OCI-M1 (cell line): ENCODE measurements around the gene USH1C.

Experiments
- DNase-seq: peaks from one replicate; lab custom pipeline; 2025; lab: John Stamatoyannopoulos, UW

The USH1C gene

GRCh38 chr11:17570034-17570433 lies 25.8 kb upstream of the USH1C start:
- no peak for DNase-seq

GRCh38 chr11:17568944-17569343 lies 24.7 kb upstream of the USH1C start:
- DNase-seq: no peak

- DNase-seq: peak; percentile 21
These were observed 20.4 kb upstream of the USH1C start for GRCh38 chr11:17564687-17565042.

DNA sequence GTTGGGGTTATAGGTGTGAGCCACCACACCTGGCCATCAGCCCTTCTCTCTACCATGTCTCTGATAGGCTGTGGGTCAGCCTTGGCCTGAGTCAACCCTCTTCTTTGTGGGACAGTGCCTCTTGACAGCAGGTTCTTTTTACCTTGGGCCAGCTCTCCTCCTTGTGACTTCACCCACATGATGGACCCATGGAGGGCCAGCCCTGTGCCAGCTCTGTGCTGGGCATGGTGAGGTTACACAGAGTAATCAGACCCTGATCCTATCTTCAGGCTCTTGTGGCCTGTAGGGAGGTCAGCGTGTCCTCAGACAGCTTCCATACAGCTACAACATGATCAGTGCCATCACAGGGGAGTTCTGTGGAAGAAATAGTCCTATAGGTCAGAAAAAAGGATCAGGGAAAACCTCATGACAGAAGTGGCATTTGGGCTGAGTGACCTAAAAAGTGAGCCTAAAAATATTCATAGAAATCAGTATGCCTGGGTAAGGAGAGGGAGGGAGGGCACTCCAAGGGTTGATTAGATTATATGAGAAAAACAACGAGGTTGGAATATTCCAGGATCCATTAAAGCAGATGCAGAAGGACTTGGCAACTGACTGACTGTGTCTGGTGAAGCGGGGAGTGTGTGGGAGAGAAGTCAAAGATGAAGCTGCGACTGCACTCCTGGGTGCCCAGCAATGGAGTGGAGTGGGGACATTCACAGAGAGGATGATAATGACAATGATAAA lies 19.9 kb upstream of the USH1C start:
- DNase-seq: no peak

GRCh38 chr11:17563231-17563646 lies 19.0 kb upstream of the USH1C start:
- peak; percentile 64 for DNase-seq

DNA sequence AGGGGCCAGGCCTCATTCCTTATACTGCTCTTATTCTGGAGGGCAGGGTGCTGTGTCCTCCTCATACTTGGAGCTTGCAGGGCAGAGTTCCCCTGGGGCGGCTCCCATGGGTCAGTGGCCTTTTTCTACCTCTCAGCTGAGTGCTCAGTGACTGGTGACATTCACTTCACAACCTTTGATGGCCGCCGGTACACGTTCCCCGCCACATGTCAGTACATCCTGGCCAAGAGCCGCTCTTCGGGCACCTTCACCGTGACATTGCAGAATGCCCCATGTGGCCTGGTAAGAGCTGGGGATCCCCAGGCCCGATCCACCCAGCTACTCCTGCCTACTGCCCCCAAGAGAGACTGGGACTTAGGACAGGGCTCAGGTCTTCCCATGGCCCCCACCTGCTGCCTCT lies 17.3 kb upstream of the USH1C start:
- DNase-seq: no peak

- DNase-seq: no peak
These were observed 16.8 kb upstream of the USH1C start for GRCh38 chr11:17561111-17561415.

- no peak for DNase-seq
These were observed 16.3 kb upstream of the USH1C start for GRCh38 chr11:17560281-17561110.

GRCh38 chr11:17559341-17560087 lies 15.3 kb upstream of the USH1C start:
- DNase-seq: no peak

DNA sequence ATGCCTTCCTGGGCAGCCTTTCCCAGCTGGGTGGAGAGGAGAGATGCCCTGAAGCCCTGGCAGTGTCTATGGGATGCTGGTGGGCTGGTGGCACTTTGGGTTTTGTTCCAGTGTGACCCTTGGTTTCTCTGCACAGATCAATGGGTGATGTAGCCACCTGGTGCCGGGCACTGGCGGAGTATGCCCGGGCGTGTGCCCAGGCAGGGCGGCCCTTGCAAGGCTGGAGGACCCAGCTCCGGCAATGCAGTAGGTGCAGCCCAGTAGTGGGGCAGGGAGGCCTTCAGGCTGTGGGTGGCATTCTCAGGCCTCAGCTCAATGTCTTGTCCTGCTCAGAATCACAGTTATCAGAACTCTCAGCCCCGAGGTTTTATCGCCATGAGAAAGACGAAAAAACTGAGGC lies 14.7 kb upstream of the USH1C start:
- DNase-seq: no peak

DNA sequence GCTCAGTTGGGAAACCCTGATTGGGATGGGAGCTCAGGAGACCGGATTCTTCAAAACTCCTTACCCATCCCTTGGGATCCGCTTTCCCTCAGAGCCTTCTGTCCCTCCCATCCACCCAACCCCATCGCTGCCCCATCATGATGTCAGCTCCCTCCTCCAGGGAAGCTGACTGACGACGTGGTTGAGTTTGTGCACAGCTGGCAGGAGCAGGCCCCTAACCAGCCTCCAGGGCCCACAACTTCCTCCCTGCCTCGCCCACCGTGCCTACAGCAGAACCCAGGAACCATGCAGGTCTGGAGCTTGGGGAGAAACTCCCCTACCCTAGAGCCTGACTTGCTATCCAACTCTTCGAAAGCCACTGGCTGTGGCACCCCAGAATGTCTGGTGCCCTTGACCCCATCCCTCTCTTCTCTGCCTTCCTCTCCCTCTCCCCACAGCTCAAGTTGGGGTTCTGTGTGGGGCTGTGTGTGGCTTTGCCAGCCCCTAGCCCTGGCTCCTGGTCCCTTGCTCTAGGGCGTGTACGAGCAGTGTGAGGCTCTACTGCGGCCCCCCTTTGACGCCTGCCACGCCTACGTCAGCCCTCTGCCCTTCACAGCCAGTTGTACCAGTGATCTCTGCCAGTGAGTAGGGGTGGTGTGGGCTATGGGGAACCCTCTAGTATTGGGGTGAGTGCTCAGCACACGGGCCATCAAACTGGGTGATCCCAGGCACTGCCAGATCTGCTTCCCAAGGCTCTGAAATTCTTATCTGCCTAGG lies 14.0 kb upstream of the USH1C start:
- DNase-seq: no peak

- DNase-seq: no peak
These were observed 12.8 kb upstream of the USH1C start for GRCh38 chr11:17556999-17557398.

- no peak for DNase-seq
These were observed 10.3 kb upstream of the USH1C start for GRCh38 chr11:17554487-17554886.

- no peak for DNase-seq
These were observed 9.0 kb upstream of the USH1C start for GRCh38 chr11:17553249-17553546.

GRCh38 chr11:17552392-17553248 lies 8.4 kb upstream of the USH1C start:
- no peak for DNase-seq

- no peak for DNase-seq
These were observed 7.8 kb upstream of the USH1C start for GRCh38 chr11:17552041-17552355.

- no peak for DNase-seq
These were observed 7.3 kb upstream of the USH1C start for GRCh38 chr11:17551347-17552040.

DNA sequence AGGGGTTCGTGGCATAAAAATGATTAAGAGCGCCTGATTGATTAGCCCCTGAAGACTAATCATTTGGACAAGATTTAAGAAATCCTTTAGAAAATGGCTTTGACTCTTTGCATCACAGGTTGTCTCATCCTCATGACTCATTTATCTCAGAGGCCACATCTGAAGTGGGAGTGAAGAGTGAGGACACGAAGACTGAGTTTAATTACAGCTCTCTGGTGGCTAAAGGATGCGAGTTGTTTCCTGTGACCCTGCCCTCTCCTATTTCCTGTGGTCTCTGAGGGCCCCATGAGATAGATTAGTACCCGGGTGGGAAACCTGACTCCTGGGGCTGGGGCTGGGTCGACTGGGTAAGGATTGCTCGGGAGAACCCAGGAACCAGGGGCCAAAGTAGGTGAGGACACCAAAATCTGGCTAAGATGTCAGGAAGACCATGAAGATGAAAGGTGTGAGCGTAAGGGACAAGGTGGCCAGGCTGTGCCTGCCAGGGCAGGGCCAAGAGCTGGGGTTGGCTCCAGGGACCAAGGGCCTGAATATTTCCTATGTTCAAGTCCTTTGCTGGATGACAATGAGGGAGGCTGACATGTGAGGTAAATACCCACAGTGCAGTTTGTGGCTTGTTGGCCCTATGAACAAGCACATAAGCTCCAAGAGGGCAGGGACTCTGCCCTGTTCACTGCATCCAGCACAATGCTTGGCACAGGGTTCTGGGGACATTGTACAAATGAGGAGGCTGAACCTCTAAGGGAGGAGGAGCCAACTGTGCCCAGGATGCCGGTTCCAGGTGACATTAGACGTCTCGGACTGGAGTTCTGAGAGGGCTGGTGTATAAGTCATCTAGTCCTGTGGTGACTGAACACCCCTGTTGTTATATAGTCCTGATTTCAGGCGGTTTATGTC lies 6.5 kb upstream of the USH1C start:
- DNase-seq: no peak

GRCh38 chr11:17548444-17548843 lies 4.2 kb upstream of the USH1C start:
- no peak for DNase-seq

GRCh38 chr11:17547932-17548331 lies 3.7 kb upstream of the USH1C start:
- no peak for DNase-seq
